HL-60/S4 treated with retinoic acid at 250 ng/mL for 4 days and 3 days (cell line): ENCODE measurements around the gene TMEM178A.

Experiments used
- in situ Hi-C: fragments of 300-500 bp; cut with MboI; formaldehyde crosslinking; loops from 2 replicates; pipeline ENCODE4 v1.7.0; 2022; ENCODE audit warnings: low sequenced_read_pairs

The TMEM178A gene

GRCh38 chr2:39673018-39673417, 7.3 kb downstream of the TMEM178A start:
- in situ Hi-C loops = no loop called here

- in situ Hi-C loops = no loop called here
Measured at GRCh38 chr2:39676342-39676741, 10.6 kb downstream of the TMEM178A start.

- in situ Hi-C loops = no loop called here
Measured at GRCh38 chr2:39678170-39678569, 12.5 kb downstream of the TMEM178A start.

- in situ Hi-C loops = no loop called here
Measured at GRCh38 chr2:39679805-39680204, 14.1 kb downstream of the TMEM178A start.

- in situ Hi-C loops = no loop called here
Measured at GRCh38 chr2:39682066-39682692, 16.5 kb downstream of the TMEM178A start.

GRCh38 chr2:39683022-39683699, 17.4 kb downstream of the TMEM178A start:
- in situ Hi-C loops = no loop called here

GRCh38 chr2:39684464-39684863, 18.7 kb downstream of the TMEM178A start:
- in situ Hi-C loops = no loop called here

- in situ Hi-C loops = no loop called here
Measured at GRCh38 chr2:39685126-39685525, 19.4 kb downstream of the TMEM178A start.

- in situ Hi-C loops = no loop called here
Measured at GRCh38 chr2:39686456-39686855, 20.7 kb downstream of the TMEM178A start.

GRCh38 chr2:39688181-39688580, 22.5 kb downstream of the TMEM178A start:
- in situ Hi-C loops = no loop called here

GRCh38 chr2:39689272-39689841, 23.6 kb downstream of the TMEM178A start:
- in situ Hi-C loops = no loop called here

- in situ Hi-C loops = no loop called here
Measured at GRCh38 chr2:39689876-39690275, 24.2 kb downstream of the TMEM178A start.

GRCh38 chr2:39693245-39693644, 27.5 kb downstream of the TMEM178A start:
- in situ Hi-C loops = no loop called here

- in situ Hi-C loops = no loop called here
Measured at GRCh38 chr2:39696101-39696553, 30.4 kb downstream of the TMEM178A start.

GRCh38 chr2:39696838-39697237, 31.1 kb downstream of the TMEM178A start:
- in situ Hi-C loops = no loop called here

GRCh38 chr2:39697454-39697853, 31.7 kb downstream of the TMEM178A start:
- in situ Hi-C loops = no loop called here

GRCh38 chr2:39701137-39701536, 35.4 kb downstream of the TMEM178A start:
- in situ Hi-C loops = loop anchor here (25.0 kb wide), 1 partner anchor 189 kb away; no protein-coding TSS in a partner anchor

GRCh38 chr2:39703181-39703872, 37.6 kb downstream of the TMEM178A start:
- in situ Hi-C loops = loop anchor here (25.0 kb wide), 1 partner anchor 191 kb away; no protein-coding TSS in a partner anchor

GRCh38 chr2:39704540-39704939, 38.8 kb downstream of the TMEM178A start:
- in situ Hi-C loops = loop anchor here (25.0 kb wide), 1 partner anchor 192 kb away; no protein-coding TSS in a partner anchor

GRCh38 chr2:39705638-39706037, 39.9 kb downstream of the TMEM178A start:
- in situ Hi-C loops = loop anchor here (25.0 kb wide), 1 partner anchor 193 kb away; no protein-coding TSS in a partner anchor

GRCh38 chr2:39706312-39706711, 40.6 kb downstream of the TMEM178A start:
- in situ Hi-C loops = loop anchor here (25.0 kb wide), 1 partner anchor 194 kb away; no protein-coding TSS in a partner anchor
